ENCODE data around the gene THRB.

- TF ChIP-seq CTCF (IDR thresholded peaks at IDR 0.05) (no peak), USF2 (CRISPR knock-in tag; IDR thresholded peaks at IDR 0.05) (no peak), ETV6 (CRISPR knock-in tag; IDR thresholded peaks at IDR 0.05) (no peak)
Measured at GRCh38 chr3:24498391-24498790, 3.7 kb upstream of the THRB start.
